HepG2 (cell line): ENCODE results near the gene UBAP2L. TPM values are rescaled to one million over a fixed set of nuclear protein-coding genes. Genes with fewer than 3 reads are reported as not detected.
A peak's percentile ranks its signal among the peaks of the same experiment; 100 is the strongest.

Source experiments
- ARID5B ChIP-seq: IDR thresholded peaks from 2 replicates; pipeline ENCODE4 v1.4.0; 2020; ENCODE audit warnings: mild to moderate bottlenecking, missing genetic modification reagents
- CBX2 ChIP-seq, 2 experiments: fragments of 200-600 bp in 1 of 2; sonication (generic); formaldehyde crosslinking in 1 of 2; IDR thresholded peaks; 2 replicates each; pipeline versions ENCODE4 v1.7.0 to v1.8.1; 2018 to 2022; ENCODE audit warnings: low read depth in 2 of 2, low read length in 1 of 2, mild to moderate bottlenecking in 1 of 2, missing genetic modification reagents in 1 of 2
- CC2D1A ChIP-seq: sonication (generic); formaldehyde crosslinking; IDR thresholded peaks from 2 replicates; pipeline ENCODE4 v1.8.1; 2023; ENCODE audit warnings: mild to moderate bottlenecking, missing genetic modification reagents
- GABPA ChIP-seq, 2 experiments: IDR thresholded peaks; 2 replicates each; pipeline ENCODE4 v1.6.1; 2011 to 2016; ENCODE audit warnings: low read depth in 2 of 2, low read length in 1 of 2, missing biosample characterization in 1 of 2, missing genetic modification characterization in 1 of 2
- GFI1 ChIP-seq: sonication (generic); formaldehyde crosslinking; IDR thresholded peaks from 2 replicates; pipeline ENCODE4 v1.5.0; 2020; ENCODE audit warnings: missing genetic modification reagents, mild to moderate bottlenecking, borderline replicate concordance
- HDAC2 ChIP-seq: sonication (generic); formaldehyde crosslinking; IDR thresholded peaks from 2 replicates; pipeline ENCODE4 v1.4.0; 2020; ENCODE audit warnings: missing genetic modification reagents
- HMGXB4 ChIP-seq, 2 experiments: sonication (generic) in 1 of 2; formaldehyde crosslinking in 1 of 2; IDR thresholded peaks; 2 replicates each; pipeline versions ENCODE4 v1.4.0 to v1.6.1; 2018 to 2020; ENCODE audit warnings: missing genetic modification reagents in 2 of 2, borderline replicate concordance in 1 of 2, low read depth in 1 of 2, mild to moderate bottlenecking in 1 of 2, missing biosample characterization in 1 of 2
- LCORL ChIP-seq, 2 experiments: fragments of 450-650 bp in 1 of 2; sonication (generic) in 1 of 2; formaldehyde crosslinking in 1 of 2; IDR thresholded peaks; 2 replicates each; pipeline versions ENCODE4 v1.5.0 to v1.6.1; 2017 to 2020; ENCODE audit warnings: antibody characterized with exemption in 1 of 2, missing genetic modification reagents in 1 of 2
- MEF2D ChIP-seq: sonication (generic); formaldehyde crosslinking; IDR thresholded peaks from 2 replicates; pipeline ENCODE4 v1.5.1; 2020; ENCODE audit warnings: mild to moderate bottlenecking, missing genetic modification reagents
- NR1H2 ChIP-seq: sonication (generic); formaldehyde crosslinking; IDR thresholded peaks from 2 replicates; pipeline ENCODE4 v1.8.1; 2022; ENCODE audit warnings: low read depth, missing genetic modification reagents, borderline replicate concordance
- RCOR2 ChIP-seq: IDR thresholded peaks from 2 replicates; pipeline ENCODE4 v1.6.1; 2016; ENCODE audit warnings: missing biosample characterization, missing genetic modification reagents
- TBX2 ChIP-seq: sonication (generic); formaldehyde crosslinking; IDR thresholded peaks from 2 replicates; pipeline ENCODE4 v1.5.0; 2020; ENCODE audit warnings: missing genetic modification reagents, mild to moderate bottlenecking, borderline replicate concordance
- TCF7 ChIP-seq: sonication (generic); IDR thresholded peaks from 2 replicates; pipeline ENCODE4 v1.6.1; 2016; ENCODE audit warnings: antibody characterized with exemption, low read depth
- ZBTB14 ChIP-seq: sonication (generic); formaldehyde crosslinking; IDR thresholded peaks from 2 replicates; pipeline ENCODE4 v1.4.0; 2020; ENCODE audit warnings: missing genetic modification reagents
- ZBTB44 ChIP-seq: sonication (generic); formaldehyde crosslinking; IDR thresholded peaks from 2 replicates; pipeline ENCODE4 v1.4.0; 2020; ENCODE audit warnings: missing genetic modification reagents
- ZNF10 ChIP-seq: sonication (generic); formaldehyde crosslinking; IDR thresholded peaks from 2 replicates; pipeline ENCODE4 v1.4.0; 2020; ENCODE audit warnings: mild to moderate bottlenecking, low read depth, missing genetic modification reagents, borderline replicate concordance
- ZNF12 ChIP-seq: sonication (generic); formaldehyde crosslinking; IDR thresholded peaks from 2 replicates; pipeline ENCODE4 v1.5.0; 2020; ENCODE audit warnings: missing genetic modification reagents
- ZNF749 ChIP-seq: sonication (generic); formaldehyde crosslinking; IDR thresholded peaks from 2 replicates; pipeline ENCODE4 v1.8.0; 2022; ENCODE audit warnings: mild to moderate bottlenecking, missing genetic modification reagents, moderate library complexity, borderline replicate concordance
- polyA plus RNA-seq, 8 experiments: library from polyadenylated mRNA; depleted of rRNA in 3 of 8; stranded (reverse) in 7 of 8; unstranded in 1 of 8; fragments of >200 nt; fragmentation: Illumina TruSeq in 4 of 8; extraction: Trizol in 4 of 8; gene quantifications; 2 replicates each; pipeline versions ENCODE4 v1.2.1 to v1.2.3, GENCODE V29; 2011 to 2016; ENCODE audit warnings: low read depth in 4 of 8, missing spikeins in 1 of 8, mixed read lengths in 1 of 8; ENCODE audit not compliant: insufficient read depth in 1 of 8
- total RNA-seq, 5 experiments: library from RNA; depleted of rRNA; stranded (reverse); fragments of >200 nt; fragmentation: Illumina TruSeq; extraction: Trizol; gene quantifications; 2 replicates each; pipeline ENCODE4 v1.2.3, GENCODE V29; 2016; ENCODE audit warnings: low read depth in 1 of 5

The UBAP2L gene
- total and polyA plus RNA-seq, 2 of the 13 experiments (the other 11 are each of a cell fraction or from before 2014, with no cell fraction given) = 74.2 to 159 TPM

- TF ChIP-seq ZBTB14 (no peak), ARID5B (peak; percentile 89), TBX2 (CRISPR knock-in tag) (peak; percentile 56), ZNF12 (CRISPR knock-in tag) (no peak; the same call in 1 of the 2 replicates), GFI1 (peak; percentile 79; the same call in 1 of the 2 replicates), MEF2D (peak; percentile 75; the same call in 1 of the 2 replicates), LCORL (IDR thresholded peaks at IDR 0.05) (0 out of 2 replicates have a peak, but pooled peaks have one; percentile 36), LCORL (CRISPR knock-in tag; IDR thresholded peaks at IDR 0.05) (peak; percentile 57; the same call in 1 of the 2 replicates), NR1H2 (CRISPR knock-in tag) (no peak), ZBTB44 (no peak), CC2D1A (CRISPR knock-in tag) (no peak), HMGXB4 (CRISPR knock-in tag; IDR thresholded peaks at IDR 0.05; ENCODE audit: borderline replicate concordance in 1 of 2, low read depth in 1 of 2) (no peak), GABPA (IDR thresholded peaks at IDR 0.05; ENCODE audit: low read depth, low read length) (no peak), GABPA (CRISPR knock-in tag; IDR thresholded peaks at IDR 0.05; ENCODE audit: low read depth) (peak; percentile 38; the same call in 1 of the 2 replicates), ZNF749 (CRISPR knock-in tag) (no peak), TCF7 (peak; percentile 81), RCOR2 (peak; percentile 59; the same call in 1 of the 2 replicates), ZNF10 (CRISPR knock-in tag) (no peak), HDAC2 (CRISPR knock-in tag) (peak; percentile 60; the same call in 1 of the 2 replicates), CBX2 (IDR thresholded peaks at IDR 0.05; ENCODE audit: low read depth, low read length) (no peak), CBX2 (CRISPR knock-in tag; IDR thresholded peaks at IDR 0.05; ENCODE audit: low read depth) (no peak)
Observed at GRCh38 chr1:154237435-154237834, 16.7 kb downstream of the UBAP2L start (continued).
